HG03175 (cell line): ENCODE data around the gene WNT7A.

Experiments used
- ATAC-seq: cut with Tn5 transposase; IDR thresholded peaks from one replicate; pipeline ENCODE4 v1.9.1; 2021; ENCODE audit warnings: mild to moderate bottlenecking, moderate library complexity; ENCODE audit not compliant: unreplicated experiment

The WNT7A gene

DNA sequence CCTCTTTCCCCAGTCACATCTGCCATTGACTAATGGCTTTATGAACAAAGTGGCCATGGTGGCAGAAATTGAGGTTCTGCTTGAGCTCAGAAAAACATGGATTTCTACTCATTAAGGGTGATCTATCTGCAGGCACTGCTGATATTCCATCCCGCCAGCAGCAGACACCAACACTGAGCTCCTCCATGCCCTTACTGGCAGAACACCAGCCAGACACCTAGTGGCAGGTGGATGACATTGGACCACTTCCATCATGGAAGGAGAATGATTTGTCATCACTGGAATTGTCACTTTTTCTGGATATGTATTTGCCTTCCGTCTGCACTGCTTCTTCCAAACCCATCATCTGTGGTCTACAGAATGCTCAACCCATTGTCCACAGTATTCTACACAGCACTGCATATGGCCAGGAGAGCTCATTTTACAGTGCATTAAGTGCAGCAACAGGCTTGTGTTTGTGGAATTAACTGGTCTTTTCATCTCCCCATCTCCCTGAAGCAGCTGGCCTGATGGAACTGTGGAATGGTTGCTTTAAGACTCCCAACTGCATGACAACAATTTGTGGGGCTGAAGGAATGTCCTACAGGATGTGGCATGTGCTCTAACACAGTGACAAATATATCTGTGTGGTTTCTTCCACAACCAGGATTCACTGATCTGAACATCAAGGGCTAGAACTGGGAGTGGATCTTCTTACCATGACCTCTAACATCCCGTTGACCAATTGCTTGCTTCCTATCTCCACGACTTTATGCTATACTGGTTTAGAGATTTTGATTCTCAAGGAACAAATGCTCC lies 103.4 kb downstream of the WNT7A start:
- ATAC-seq = no peak

DNA sequence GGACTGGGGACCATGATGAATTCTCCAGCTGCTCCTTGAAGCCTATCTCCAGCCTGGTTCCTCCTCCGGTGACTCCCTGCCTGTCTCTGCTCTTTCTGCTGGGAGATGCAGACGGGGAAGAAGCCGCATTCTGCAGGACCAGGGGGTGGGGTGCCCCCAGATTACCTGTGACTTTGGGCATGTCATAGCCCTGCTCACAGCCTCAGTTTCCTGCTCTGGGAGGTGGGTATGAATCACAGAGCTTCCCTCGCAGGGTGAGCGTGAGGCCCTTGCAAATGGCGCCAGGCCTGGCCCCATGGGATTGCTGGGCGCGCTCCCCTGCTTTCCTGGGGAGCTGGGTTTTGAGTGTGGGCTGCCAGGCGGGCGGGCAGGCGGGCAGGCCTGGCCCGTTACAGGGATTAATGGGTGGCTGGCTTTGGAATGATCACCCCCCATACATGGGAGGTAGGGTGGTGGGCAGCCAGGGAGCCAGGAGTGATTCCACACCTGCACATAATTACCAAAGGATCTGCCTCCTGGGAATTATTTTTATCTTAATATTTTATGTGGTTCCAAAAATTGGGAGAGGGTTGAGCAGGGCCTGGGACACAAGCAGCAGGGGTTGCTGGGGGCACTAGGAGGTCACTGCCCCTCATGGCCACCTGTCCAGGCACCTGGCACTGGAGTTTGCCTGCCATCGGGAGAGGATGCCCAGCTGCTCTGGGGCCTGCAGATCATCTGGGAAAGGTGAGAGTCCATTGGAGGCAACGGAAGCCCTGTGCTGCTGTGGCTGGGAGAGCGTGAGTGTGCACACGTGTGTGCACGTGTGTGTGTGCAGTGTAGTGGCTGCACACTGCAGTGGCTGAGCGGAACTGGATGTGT lies 106.8 kb downstream of the WNT7A start:
- no peak for ATAC-seq

DNA sequence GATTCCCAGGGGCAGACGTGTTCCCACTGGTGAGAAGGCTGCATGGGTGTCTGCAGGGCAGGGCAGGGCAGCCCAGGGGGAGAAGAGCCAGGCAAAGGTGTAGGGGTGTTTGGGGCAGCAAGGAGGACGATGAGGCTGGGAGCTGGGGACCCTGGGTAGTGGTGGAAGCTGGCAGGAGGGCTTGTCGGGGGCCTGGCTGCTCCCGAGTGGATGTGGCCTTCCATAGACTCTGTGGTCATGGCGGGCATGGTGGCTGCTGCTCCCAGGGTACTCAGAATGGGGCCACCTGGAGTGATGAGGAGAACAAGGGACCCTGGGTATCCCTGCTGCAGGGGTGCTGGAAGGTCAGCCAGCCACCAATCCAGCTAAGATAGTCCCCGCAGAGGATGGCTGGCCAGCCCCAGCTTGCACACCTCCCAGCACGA lies 107.5 kb downstream of the WNT7A start:
- ATAC-seq = no peak

DNA sequence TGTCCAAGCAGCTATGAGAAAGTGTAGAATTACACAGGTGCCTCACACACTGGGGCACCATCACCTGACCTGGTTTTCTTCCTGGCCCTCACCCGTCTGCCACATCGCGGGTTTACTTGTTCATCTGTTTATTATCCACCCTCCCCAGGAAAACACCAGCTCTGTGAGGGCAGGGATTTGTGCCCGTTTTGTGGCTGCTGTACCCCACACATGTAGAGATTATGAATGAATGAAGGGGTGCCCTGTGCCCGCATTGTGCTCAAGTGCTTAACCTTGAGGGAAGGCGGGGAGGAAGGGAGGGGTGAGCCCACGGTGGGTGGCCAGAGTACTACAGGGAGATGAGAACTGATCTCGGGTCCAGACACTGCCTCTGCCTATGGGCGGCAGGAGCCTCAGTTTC lies 108.4 kb downstream of the WNT7A start:
- no peak for ATAC-seq

DNA sequence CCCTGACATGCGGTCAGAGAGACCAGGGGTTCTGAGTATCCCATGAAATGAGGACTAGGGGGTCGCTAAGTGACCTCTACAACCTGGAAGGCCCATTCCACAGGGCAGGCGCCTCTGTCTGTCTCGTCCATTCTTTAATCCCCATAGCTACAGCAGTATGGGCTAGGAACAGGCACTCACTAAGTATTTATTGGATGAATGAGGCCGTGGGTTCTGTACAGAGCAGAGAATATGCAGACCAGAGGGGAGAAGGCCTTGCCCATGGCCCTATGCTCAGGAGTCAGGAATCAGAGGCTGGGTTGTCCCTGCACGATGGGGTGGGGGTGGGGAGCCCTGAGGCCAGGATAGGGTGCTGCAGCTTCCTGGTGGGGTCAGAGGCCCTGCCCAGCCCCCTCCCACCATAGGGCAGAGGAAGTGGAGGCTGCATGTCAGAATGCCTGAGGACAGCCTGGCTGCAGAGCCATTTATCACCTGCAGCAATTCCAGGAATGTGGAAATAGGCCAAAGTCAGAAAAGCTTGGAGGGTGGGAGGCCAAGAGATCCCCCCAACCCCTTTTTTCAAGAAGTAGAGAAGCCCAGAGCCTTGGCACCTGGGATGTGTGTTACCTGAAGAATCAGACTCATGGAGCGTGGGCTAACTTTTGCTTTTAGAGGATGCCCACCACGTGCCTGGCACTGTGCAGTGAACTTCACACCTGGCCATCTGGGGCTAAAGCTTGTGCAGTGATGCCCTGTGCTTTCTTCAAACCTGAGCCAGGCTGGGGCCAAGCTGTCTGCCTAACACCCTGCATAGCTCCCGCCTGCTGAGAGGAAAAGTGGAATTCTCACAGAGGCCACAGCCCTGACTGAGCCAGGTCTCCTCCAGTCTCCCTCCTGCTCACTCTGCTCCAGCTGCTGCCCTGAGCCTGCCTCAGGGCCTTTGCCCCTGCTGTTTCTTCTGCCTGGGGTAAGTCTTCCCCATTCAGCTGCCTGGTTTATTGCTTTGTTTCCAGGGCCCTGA lies 109.4 kb downstream of the WNT7A start:
- no peak for ATAC-seq

DNA sequence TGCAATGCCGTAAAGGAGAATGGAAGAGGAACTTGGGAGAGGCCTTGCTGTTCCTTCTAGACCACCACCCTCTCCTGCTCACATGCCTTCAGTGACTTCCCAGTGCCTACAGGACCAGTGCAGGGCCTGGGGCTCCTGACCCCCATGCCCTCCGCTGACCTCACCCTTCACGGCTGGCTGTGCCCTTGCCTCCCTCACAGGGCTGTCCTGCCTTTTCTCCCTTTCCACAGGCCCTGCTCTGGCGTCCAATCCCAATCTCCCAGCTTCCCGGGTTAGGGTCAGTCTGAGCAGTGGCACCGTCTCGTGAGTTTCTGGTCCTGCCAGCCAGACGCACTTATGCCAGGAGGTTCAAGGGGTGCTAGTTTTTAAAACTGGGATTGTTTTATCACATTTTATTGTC lies 110.4 kb downstream of the WNT7A start:
- ATAC-seq = no peak

DNA sequence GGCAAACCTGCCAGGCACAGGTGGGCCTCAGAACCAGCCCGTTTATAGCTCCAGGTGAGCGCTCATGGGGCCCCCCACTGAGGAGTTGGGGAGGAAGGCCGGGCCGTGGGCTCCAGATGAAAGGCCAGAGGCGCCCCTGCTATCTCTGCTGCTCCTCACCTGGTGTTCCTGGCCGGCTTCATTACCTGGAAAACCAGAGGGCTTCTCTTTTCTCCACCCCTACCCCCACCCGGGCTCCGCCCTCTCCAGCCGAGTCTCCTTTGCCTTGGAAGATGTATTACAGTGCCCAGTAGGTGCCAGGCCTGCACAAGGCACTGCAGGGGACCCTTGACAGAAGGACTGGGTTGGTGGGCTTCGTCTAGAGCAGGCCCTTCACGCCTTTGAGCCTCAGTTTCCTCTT lies 111.4 kb downstream of the WNT7A start:
- no peak for ATAC-seq

DNA sequence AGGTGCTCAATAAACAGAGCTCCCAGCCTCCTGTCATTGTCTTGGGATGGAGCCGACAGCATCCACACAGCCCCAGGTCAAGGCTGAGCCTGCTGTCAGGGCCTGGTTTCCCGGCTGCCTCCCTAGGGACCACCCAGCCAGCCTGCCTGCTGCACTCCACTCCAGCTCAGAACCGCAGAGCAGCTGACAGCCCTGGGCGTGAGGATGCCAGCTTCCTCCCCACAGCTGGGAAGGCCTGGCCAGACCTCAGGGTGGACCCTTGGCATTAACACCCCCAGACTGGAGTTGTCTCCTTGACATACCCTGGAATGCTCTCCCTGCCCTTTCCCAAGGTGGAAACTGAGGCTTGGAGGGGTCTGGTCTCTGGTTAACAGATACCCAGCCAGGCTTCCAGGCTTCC lies 112.0 kb downstream of the WNT7A start:
- ATAC-seq = no peak

DNA sequence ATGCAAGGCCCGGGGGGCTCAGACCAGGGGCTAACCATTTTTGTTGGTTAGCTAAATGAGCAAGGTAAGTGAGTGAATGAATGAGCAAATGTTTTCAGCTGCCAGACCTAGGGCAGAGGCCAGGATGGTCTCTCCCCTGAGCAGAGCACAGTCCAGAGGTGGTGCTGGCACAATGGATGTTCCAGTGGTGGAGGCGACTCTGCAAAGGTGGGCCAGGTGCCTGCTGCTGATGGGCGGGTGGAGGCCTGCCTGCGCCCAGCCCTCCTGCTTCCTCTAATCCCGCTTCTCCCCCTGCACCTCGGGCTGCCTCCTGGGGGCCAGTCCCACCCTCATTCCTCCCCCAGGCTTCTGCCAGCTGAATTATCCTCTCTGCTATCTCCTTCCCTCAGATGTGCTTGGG lies 112.8 kb downstream of the WNT7A start:
- no peak for ATAC-seq
